ENCODE results near the gene PTPN3. TPM values are rescaled to one million over a fixed set of nuclear protein-coding genes. Genes with fewer than 3 reads are reported as not detected.

Gene PTPN3
- total and polyA plus RNA-seq, 7 experiments from 2014 or later = 0.89 TPM; not detected in 6

- Mint-ChIP-seq H3K9me3 (no peaks in the 10 kb centered on the region), H3K36me3 (no peaks in the 10 kb centered on the region), H3K4me1 (peaks cover 0 to 31% (median 0%) of the 10 kb centered on the region in 7 donors), H3K4me3 (no peak overlapping the region), H3K27me3 (peaks cover 6 to 35% (median 24%) of the 10 kb centered on the region in 5 donors), H3K27ac (no peak overlapping the region)
- no peaks in the 10 kb centered on the region for H3K4me1 ChIP-seq (ENCODE audit: control insufficient read depth in 2 of 2, insufficient read depth in 2 of 2, low read length in 2 of 2)
- ATAC-seq (no peak), DNase-seq (no peak)
- no peaks in the 10 kb centered on the region for H3K27me3 ChIP-seq (ENCODE audit: control insufficient read depth in 2 of 2, insufficient read depth in 2 of 2, low read length in 2 of 2)
- CTCF ChIA-PET = no interaction called here
- H3K4me3 ChIP-seq (ENCODE audit: low read length) = no peak overlapping the region
- intact Hi-C loops (cut with micrococcal nuclease) = no loop called here
- H3K9me3 ChIP-seq (ENCODE audit: control insufficient read depth in 2 of 3, low read length in 3 of 3) = no peaks in the 10 kb centered on the region
- POLR2A ChIA-PET = no interaction called here
- no peak overlapping the region for H3K27ac ChIP-seq (ENCODE audit: low read depth, low read length)
- H3K36me3 ChIP-seq (ENCODE audit: control insufficient read depth in 2 of 3, insufficient read depth in 3 of 3, low read length in 3 of 3) = no peaks in the 10 kb centered on the region
These were observed 19.3 kb downstream of the PTPN3 start for GRCh38 chr9:109478665-109479380.

- no peaks in the 10 kb centered on the region for H3K36me3 ChIP-seq (ENCODE audit: control insufficient read depth in 2 of 3, insufficient read depth in 3 of 3, low read length in 3 of 3)
- ATAC-seq (no peak), DNase-seq (no peak)
- H3K27me3 ChIP-seq (ENCODE audit: control insufficient read depth in 2 of 2, insufficient read depth in 2 of 2, low read length in 2 of 2) = no peaks in the 10 kb centered on the region
- H3K4me3 Mint-ChIP-seq = no peak overlapping the region
- H3K4me1 ChIP-seq (ENCODE audit: control insufficient read depth in 2 of 2, insufficient read depth in 2 of 2, low read length in 2 of 2) = no peaks in the 10 kb centered on the region
- no peak overlapping the region for H3K27ac ChIP-seq (ENCODE audit: low read depth, low read length)
- H3K27me3 Mint-ChIP-seq = peaks cover 9 to 34% (median 30%) of the 10 kb centered on the region in 5 donors
- no peak overlapping the region for H3K27ac Mint-ChIP-seq
- no peaks in the 10 kb centered on the region for H3K36me3 Mint-ChIP-seq
- peaks cover 0 to 31% (median 0%) of the 10 kb centered on the region in 7 donors for H3K4me1 Mint-ChIP-seq
- intact Hi-C loops (cut with micrococcal nuclease) = no loop called here
- no peaks in the 10 kb centered on the region for H3K9me3 ChIP-seq (ENCODE audit: control insufficient read depth in 2 of 3, low read length in 3 of 3)
- no peak overlapping the region for H3K4me3 ChIP-seq (ENCODE audit: low read length)
- POLR2A ChIA-PET = no interaction called here
- no peaks in the 10 kb centered on the region for H3K9me3 Mint-ChIP-seq
- CTCF ChIA-PET = no interaction called here
These were observed 20.0 kb downstream of the PTPN3 start for GRCh38 chr9:109478051-109478563.

GRCh38 chr9:109477258-109478050, 20.7 kb downstream of the PTPN3 start:
- intact Hi-C loops (cut with micrococcal nuclease) = no loop called here
- no peak overlapping the region for H3K27ac Mint-ChIP-seq

GRCh38 chr9:109476642-109477257, 21.4 kb downstream of the PTPN3 start:
- no peaks in the 10 kb centered on the region for H3K36me3 ChIP-seq (ENCODE audit: control insufficient read depth in 2 of 3, insufficient read depth in 3 of 3, low read length in 3 of 3)
- Mint-ChIP-seq H3K9me3 (no peaks in the 10 kb centered on the region), H3K27me3 (peaks cover 16 to 37% (median 26%) of the 10 kb centered on the region in 5 donors), H3K27ac (no peak overlapping the region), H3K4me3 (no peak overlapping the region), H3K4me1 (peaks cover 0 to 24% (median 0%) of the 10 kb centered on the region in 7 donors), H3K36me3 (no peaks in the 10 kb centered on the region)
- no peaks in the 10 kb centered on the region for H3K9me3 ChIP-seq (ENCODE audit: control insufficient read depth in 2 of 3, low read length in 3 of 3)
- no peak for DNase-seq
- H3K27me3 ChIP-seq (ENCODE audit: control insufficient read depth in 2 of 2, insufficient read depth in 2 of 2, low read length in 2 of 2) = no peaks in the 10 kb centered on the region
- no peak overlapping the region for H3K27ac ChIP-seq (ENCODE audit: low read depth, low read length)
- intact Hi-C loops (cut with micrococcal nuclease) = no loop called here
- H3K4me3 ChIP-seq (ENCODE audit: low read length) = no peak overlapping the region
- POLR2A ChIA-PET = no interaction called here
- no peaks in the 10 kb centered on the region for H3K4me1 ChIP-seq (ENCODE audit: control insufficient read depth in 2 of 2, insufficient read depth in 2 of 2, low read length in 2 of 2)
- CTCF ChIA-PET = interaction anchor here (0.5 kb wide), 1 partner anchor 1038 kb away, joined by 3 read pairs; no protein-coding TSS in a partner anchor
- ATAC-seq = no peak

More at GRCh38 chr9:109477258-109478050, 20.7 kb downstream of the PTPN3 start:
- Mint-ChIP-seq H3K9me3 (no peaks in the 10 kb centered on the region), H3K4me1 (peaks cover 0 to 25% (median 0%) of the 10 kb centered on the region in 7 donors), H3K27me3 (peaks cover 13 to 35% (median 27%) of the 10 kb centered on the region in 5 donors), H3K4me3 (no peak overlapping the region), H3K36me3 (no peaks in the 10 kb centered on the region)
- no peaks in the 10 kb centered on the region for H3K27me3 ChIP-seq (ENCODE audit: control insufficient read depth in 2 of 2, insufficient read depth in 2 of 2, low read length in 2 of 2)
- ChIA-PET CTCF (interaction anchor here (0.5 kb wide), 1 partner anchor 1037 kb away, joined by 3 read pairs; no protein-coding TSS in a partner anchor), POLR2A (no interaction called here)
- H3K4me3 ChIP-seq (ENCODE audit: low read length) = no peak overlapping the region
- H3K36me3 ChIP-seq (ENCODE audit: control insufficient read depth in 2 of 3, insufficient read depth in 3 of 3, low read length in 3 of 3) = no peaks in the 10 kb centered on the region
- no peaks in the 10 kb centered on the region for H3K4me1 ChIP-seq (ENCODE audit: control insufficient read depth in 2 of 2, insufficient read depth in 2 of 2, low read length in 2 of 2)
- H3K9me3 ChIP-seq (ENCODE audit: control insufficient read depth in 2 of 3, low read length in 3 of 3) = no peaks in the 10 kb centered on the region
- no peak for ATAC-seq
- no peak for DNase-seq
- H3K27ac ChIP-seq (ENCODE audit: low read depth, low read length) = no peak overlapping the region

DNA sequence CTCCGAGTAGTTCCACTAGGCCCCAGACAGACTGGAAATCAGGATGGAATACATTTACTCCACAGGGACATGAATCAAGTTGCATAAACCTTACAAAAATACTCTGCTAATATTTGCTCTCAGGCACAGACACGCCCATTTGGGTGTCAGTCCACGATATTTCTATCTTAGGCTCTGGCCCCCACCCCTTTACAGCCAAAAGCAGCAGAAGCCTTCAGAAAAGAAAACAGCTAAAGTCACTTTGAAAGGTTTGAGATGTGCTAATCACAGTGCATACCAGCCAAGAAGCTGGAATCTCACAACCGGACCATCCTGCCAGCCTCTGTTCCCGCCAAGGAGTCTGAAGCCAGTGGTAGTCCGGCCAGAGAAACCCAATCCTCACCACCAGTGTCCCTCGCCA, 22.6 kb downstream of the PTPN3 start:
- H3K36me3 ChIP-seq (ENCODE audit: control insufficient read depth in 2 of 3, insufficient read depth in 3 of 3, low read length in 3 of 3) = no peaks in the 10 kb centered on the region
- no peaks in the 10 kb centered on the region for H3K27me3 ChIP-seq (ENCODE audit: control insufficient read depth in 2 of 2, insufficient read depth in 2 of 2, low read length in 2 of 2)

GRCh38 chr9:109474944-109475343, 23.2 kb downstream of the PTPN3 start:
- intact Hi-C loops (cut with micrococcal nuclease) = no loop called here
- ATAC-seq (no peak), DNase-seq (no peak)
- peaks cover 0 to 23% (median 0%) of the 10 kb centered on the region in 7 donors for H3K4me1 Mint-ChIP-seq
- Histone ChIP-seq H3K9me3 (ENCODE audit: control insufficient read depth in 2 of 3, low read length in 3 of 3) (no peaks in the 10 kb centered on the region), H3K36me3 (ENCODE audit: control insufficient read depth in 2 of 3, insufficient read depth in 3 of 3, low read length in 3 of 3) (no peaks in the 10 kb centered on the region), H3K4me3 (ENCODE audit: low read length) (no peak overlapping the region), H3K27ac (ENCODE audit: low read depth, low read length) (no peak overlapping the region), H3K4me1 (ENCODE audit: control insufficient read depth in 2 of 2, insufficient read depth in 2 of 2, low read length in 2 of 2) (no peaks in the 10 kb centered on the region), H3K27me3 (ENCODE audit: control insufficient read depth in 2 of 2, insufficient read depth in 2 of 2, low read length in 2 of 2) (no peaks in the 10 kb centered on the region)
- H3K4me3 Mint-ChIP-seq = no peak overlapping the region
- H3K27ac Mint-ChIP-seq = no peak overlapping the region
- POLR2A ChIA-PET = no interaction called here
- CTCF ChIA-PET = no interaction called here
- no peaks in the 10 kb centered on the region for H3K9me3 Mint-ChIP-seq
- H3K36me3 Mint-ChIP-seq = no peaks in the 10 kb centered on the region
- H3K27me3 Mint-ChIP-seq = peaks cover 13 to 43% (median 16%) of the 10 kb centered on the region in 5 donors

More for the DNA sequence above, 22.6 kb downstream of the PTPN3 start:
- DNase-seq = no peak
- ATAC-seq = no peak
- Mint-ChIP-seq H3K27ac (no peak overlapping the region), H3K4me1 (peaks cover 0 to 24% (median 0%) of the 10 kb centered on the region in 7 donors), H3K9me3 (no peaks in the 10 kb centered on the region), H3K4me3 (no peak overlapping the region), H3K36me3 (no peaks in the 10 kb centered on the region), H3K27me3 (peaks cover 16 to 40% (median 17%) of the 10 kb centered on the region in 5 donors)
- Histone ChIP-seq H3K4me3 (ENCODE audit: low read length) (no peak overlapping the region), H3K9me3 (ENCODE audit: control insufficient read depth in 2 of 3, low read length in 3 of 3) (no peaks in the 10 kb centered on the region), H3K4me1 (ENCODE audit: control insufficient read depth in 2 of 2, insufficient read depth in 2 of 2, low read length in 2 of 2) (no peaks in the 10 kb centered on the region), H3K27ac (ENCODE audit: low read depth, low read length) (no peak overlapping the region)
- ChIA-PET CTCF (no interaction called here), POLR2A (no interaction called here)
- intact Hi-C loops (cut with micrococcal nuclease) = no loop called here

All from naive thymus-derived CD4-positive, alpha-beta T cell (primary cell).